GM21529 (cell line): Measurements from ENCODE around the gene DNM1L.

Experiments used
- ATAC-seq: cut with Tn5 transposase; IDR thresholded peaks from one replicate; pipeline ENCODE4 v1.9.1; 2021; ENCODE audit not compliant: unreplicated experiment

DNM1L gene

GRCh38 chr12:32755654-32756475, 76.8 kb downstream of the DNM1L start, which contains the start of gene YARS2:
Gene YARS2 (minus strand): TSS chr12:32755897. CDS start chr12:32755874, 23 bp downstream.
- peak; percentile 88 for ATAC-seq

GRCh38 chr12:32756476-32757066, 77.5 kb downstream of the DNM1L start:
- no peak for ATAC-seq

GRCh38 chr12:32757157-32757556, 78.1 kb downstream of the DNM1L start:
- no peak for ATAC-seq

- ATAC-seq = peak; percentile 70
These were observed 82.6 kb downstream of the DNM1L start for GRCh38 chr12:32761716-32762115.

- no peak for ATAC-seq
These were observed 86.8 kb downstream of the DNM1L start for GRCh38 chr12:32765906-32766305.

GRCh38 chr12:32768518-32768917, 89.4 kb downstream of the DNM1L start:
- ATAC-seq = no peak

- ATAC-seq = no peak
These were observed 91.0 kb downstream of the DNM1L start for GRCh38 chr12:32770141-32770540.

- ATAC-seq = no peak
These were observed 94.6 kb downstream of the DNM1L start for GRCh38 chr12:32773691-32774090.

GRCh38 chr12:32776258-32776657, 97.2 kb downstream of the DNM1L start:
- no peak for ATAC-seq

- ATAC-seq = peak; percentile 92
These were observed 98.1 kb downstream of the DNM1L start for GRCh38 chr12:32777159-32777558.

GRCh38 chr12:32777691-32778175, 98.6 kb downstream of the DNM1L start:
- ATAC-seq = no peak

GRCh38 chr12:32780071-32780470, 101.0 kb downstream of the DNM1L start:
- ATAC-seq = no peak

- ATAC-seq = no peak
These were observed 103.9 kb downstream of the DNM1L start for GRCh38 chr12:32783029-32783428.

GRCh38 chr12:32785557-32785956, 106.5 kb downstream of the DNM1L start:
- ATAC-seq = no peak

GRCh38 chr12:32788405-32788804, 109.3 kb downstream of the DNM1L start:
- no peak for ATAC-seq

GRCh38 chr12:32789446-32789845, 110.3 kb downstream of the DNM1L start:
- ATAC-seq = no peak

- ATAC-seq = no peak
These were observed 110.8 kb downstream of the DNM1L start for GRCh38 chr12:32789916-32790315.

GRCh38 chr12:32794281-32794680, 115.2 kb downstream of the DNM1L start:
- no peak for ATAC-seq
